LNCaP clone FGC (cell line): ENCODE results near the gene MAP3K7.

Experiments used
- DNase-seq: peaks from one replicate; pipeline ENCODE4 v3.0.0-alpha.2; 2011; ENCODE audit warnings: low read depth
- H3K4me3 ChIP-seq: 2 replicates; pipeline ENCODE4 v1.5.1; 2011; ENCODE audit warnings: mild to moderate bottlenecking, low read depth, low read length, control low read depth
- TF ChIP-seq, protein P1 (sequence below): IDR thresholded peaks from 2 replicates; pipeline ENCODE4 v1.5.1; 2012; ENCODE audit warnings: mild to moderate bottlenecking; ENCODE audit not compliant: control insufficient read depth, insufficient read depth; ENCODE audit errors: extremely low read depth

Gene MAP3K7

DNA sequence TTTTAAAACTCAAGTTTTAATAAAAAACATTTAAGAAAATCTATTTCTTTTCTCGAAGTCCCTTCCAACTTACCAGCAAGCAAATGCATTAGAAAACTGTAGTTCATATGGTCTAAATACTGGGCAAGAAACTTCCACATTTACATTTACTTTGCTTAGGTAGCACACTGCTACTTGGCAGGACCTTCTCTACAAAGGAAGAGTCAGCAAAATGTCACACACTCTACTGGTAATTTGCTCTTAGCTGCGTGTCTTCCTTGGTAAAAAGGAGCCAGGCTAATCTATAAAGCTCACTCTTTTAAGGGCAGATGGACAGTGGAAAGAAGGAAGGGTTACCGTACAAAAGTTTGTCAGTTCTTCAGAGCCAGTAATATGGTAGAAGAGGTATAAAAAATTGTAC lies 45.7 kb downstream of the MAP3K7 start:
- TF ChIP-seq, protein P1, sequence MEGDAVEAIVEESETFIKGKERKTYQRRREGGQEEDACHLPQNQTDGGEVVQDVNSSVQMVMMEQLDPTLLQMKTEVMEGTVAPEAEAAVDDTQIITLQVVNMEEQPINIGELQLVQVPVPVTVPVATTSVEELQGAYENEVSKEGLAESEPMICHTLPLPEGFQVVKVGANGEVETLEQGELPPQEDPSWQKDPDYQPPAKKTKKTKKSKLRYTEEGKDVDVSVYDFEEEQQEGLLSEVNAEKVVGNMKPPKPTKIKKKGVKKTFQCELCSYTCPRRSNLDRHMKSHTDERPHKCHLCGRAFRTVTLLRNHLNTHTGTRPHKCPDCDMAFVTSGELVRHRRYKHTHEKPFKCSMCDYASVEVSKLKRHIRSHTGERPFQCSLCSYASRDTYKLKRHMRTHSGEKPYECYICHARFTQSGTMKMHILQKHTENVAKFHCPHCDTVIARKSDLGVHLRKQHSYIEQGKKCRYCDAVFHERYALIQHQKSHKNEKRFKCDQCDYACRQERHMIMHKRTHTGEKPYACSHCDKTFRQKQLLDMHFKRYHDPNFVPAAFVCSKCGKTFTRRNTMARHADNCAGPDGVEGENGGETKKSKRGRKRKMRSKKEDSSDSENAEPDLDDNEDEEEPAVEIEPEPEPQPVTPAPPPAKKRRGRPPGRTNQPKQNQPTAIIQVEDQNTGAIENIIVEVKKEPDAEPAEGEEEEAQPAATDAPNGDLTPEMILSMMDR, result no peak
- no peak overlapping the region for H3K4me3 ChIP-seq
- DNase-seq, result no peak

- H3K4me3 ChIP-seq, result no peak overlapping the region
- TF ChIP-seq, protein P1, result no peak
- no peak for DNase-seq
Observed at GRCh38 chr6:90538278-90539046, 48.4 kb downstream of the MAP3K7 start.

GRCh38 chr6:90537723-90538258 lies 49.1 kb downstream of the MAP3K7 start:
- no peak for DNase-seq
- TF ChIP-seq, protein P1, result no peak
- no peak overlapping the region for H3K4me3 ChIP-seq

DNA sequence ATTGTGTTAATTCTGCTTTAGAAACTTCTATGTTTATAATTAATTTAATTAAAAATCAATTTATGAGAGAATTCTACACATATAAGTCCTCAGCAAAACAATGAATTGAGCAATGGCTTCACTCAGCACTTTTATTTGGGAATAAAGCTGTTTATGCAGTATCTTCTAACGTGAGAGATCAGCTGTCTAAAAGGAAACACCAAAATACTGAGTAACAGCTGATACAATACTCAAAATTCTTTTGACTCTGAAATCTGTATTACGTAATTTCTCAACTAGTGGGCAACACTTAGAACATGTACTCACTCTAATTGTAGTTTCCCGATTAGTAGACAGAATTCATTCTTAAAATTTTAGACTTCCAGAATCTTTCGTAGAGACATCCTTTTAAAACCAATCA lies 49.8 kb downstream of the MAP3K7 start:
- no peak for DNase-seq
- TF ChIP-seq, protein P1, result no peak
- no peak overlapping the region for H3K4me3 ChIP-seq

DNA sequence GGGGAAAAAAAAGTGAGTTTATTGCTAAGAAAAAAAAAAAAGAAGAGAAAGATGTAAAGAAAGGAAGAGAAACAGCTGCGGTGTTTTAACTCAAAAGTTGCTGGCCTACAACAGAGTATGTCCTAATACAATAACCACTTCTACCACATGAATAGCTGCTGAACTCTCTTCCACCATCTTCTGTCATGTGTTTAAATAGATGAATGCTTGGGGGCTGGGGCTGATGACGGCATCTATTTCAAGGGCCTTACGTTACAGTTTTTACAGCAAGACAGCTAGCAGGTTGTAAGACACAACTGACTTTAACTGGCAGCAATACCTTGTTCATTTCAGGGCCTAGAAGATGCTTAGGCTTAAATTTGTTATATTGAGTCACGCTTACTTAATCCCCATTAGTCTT lies 50.4 kb downstream of the MAP3K7 start:
- no peak overlapping the region for H3K4me3 ChIP-seq
- DNase-seq, result no peak
- TF ChIP-seq, protein P1, result no peak

- TF ChIP-seq, protein P1, result no peak
- H3K4me3 ChIP-seq, result no peak overlapping the region
- no peak for DNase-seq
Observed at GRCh38 chr6:90534337-90535025, 52.4 kb downstream of the MAP3K7 start.
